Nephron (organoid): ENCODE data around the gene DPP10.
A peak's percentile ranks its signal among the peaks of the same experiment; 100 is the strongest.

ENCODE experiments used
- H3K27ac Mint-ChIP-seq, 3 experiments: 2 replicates each; pipeline ENCODE4 v1.8.0; 2020; ENCODE audit warnings: mixed read lengths in 3 of 3, mild to moderate bottlenecking in 2 of 3, moderate library complexity in 1 of 3
- H3K27me3 Mint-ChIP-seq: 2 replicates; pipeline ENCODE4 v1.8.0; 2021; ENCODE audit warnings: low read depth, mild to moderate bottlenecking, moderate library complexity, mixed read lengths
- H3K36me3 Mint-ChIP-seq: 2 replicates; pipeline ENCODE4 v1.8.0; 2020; ENCODE audit warnings: low read depth, mixed read lengths
- H3K4me1 Mint-ChIP-seq: 2 replicates; pipeline ENCODE4 v1.8.0; 2020; ENCODE audit warnings: mixed read lengths
- H3K4me3 Mint-ChIP-seq, 3 experiments: 2 replicates each; pipeline ENCODE4 v1.8.0; 2020; ENCODE audit warnings: mild to moderate bottlenecking in 3 of 3, mixed read lengths in 3 of 3, moderate library complexity in 2 of 3
- H3K9me3 Mint-ChIP-seq: 2 replicates; pipeline ENCODE4 v1.8.0; 2020; ENCODE audit warnings: mixed read lengths
- TF ChIP-seq, protein P1 (sequence below), 3 experiments: fragments of 200-600 bp; sonication (generic); IDR thresholded peaks; one replicate each; pipeline ENCODE4 v1.5.0; 2021; ENCODE audit warnings: antibody characterized with exemption in 3 of 3; ENCODE audit not compliant: unreplicated experiment in 3 of 3

Gene DPP10

DNA sequence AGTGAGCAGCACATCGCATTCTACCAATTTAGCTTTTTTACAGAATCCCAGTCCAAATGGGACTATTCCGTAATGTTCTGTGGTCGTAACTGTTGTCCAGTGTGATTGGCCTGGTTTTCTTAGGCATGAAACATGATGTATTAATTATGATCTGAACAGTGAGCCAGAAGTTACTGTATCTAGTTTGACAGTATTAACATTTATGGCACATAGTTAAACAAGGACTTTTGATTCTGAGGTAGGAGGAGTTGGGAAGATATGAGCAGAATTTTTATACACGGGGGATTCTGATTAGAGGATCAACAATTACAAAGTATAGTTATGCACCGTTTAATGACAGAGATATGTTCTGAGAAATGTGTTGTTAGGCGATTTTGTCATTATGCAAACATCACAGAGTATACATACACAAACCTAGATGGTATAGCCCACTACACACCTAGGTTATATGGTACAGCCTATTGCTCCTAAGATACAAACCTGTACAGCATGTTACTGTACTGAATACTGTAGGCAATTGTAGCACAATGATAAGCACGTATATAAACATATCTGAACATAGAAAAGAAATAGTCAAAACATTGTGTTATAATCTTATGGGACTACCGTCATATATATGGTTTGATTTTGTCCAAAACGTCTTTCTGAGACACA lies 85.0 kb downstream of the DPP10 start:
- TF ChIP-seq, protein P1, sequence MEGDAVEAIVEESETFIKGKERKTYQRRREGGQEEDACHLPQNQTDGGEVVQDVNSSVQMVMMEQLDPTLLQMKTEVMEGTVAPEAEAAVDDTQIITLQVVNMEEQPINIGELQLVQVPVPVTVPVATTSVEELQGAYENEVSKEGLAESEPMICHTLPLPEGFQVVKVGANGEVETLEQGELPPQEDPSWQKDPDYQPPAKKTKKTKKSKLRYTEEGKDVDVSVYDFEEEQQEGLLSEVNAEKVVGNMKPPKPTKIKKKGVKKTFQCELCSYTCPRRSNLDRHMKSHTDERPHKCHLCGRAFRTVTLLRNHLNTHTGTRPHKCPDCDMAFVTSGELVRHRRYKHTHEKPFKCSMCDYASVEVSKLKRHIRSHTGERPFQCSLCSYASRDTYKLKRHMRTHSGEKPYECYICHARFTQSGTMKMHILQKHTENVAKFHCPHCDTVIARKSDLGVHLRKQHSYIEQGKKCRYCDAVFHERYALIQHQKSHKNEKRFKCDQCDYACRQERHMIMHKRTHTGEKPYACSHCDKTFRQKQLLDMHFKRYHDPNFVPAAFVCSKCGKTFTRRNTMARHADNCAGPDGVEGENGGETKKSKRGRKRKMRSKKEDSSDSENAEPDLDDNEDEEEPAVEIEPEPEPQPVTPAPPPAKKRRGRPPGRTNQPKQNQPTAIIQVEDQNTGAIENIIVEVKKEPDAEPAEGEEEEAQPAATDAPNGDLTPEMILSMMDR (IDR thresholded peaks at IDR 0.05; ENCODE audit: unreplicated experiment in 3 of 3), result no peak
- no peaks in the 10 kb centered on the region for H3K4me1 Mint-ChIP-seq
- no peak overlapping the region for H3K27ac Mint-ChIP-seq
- H3K27me3 Mint-ChIP-seq, result no peaks in the 10 kb centered on the region
- H3K36me3 Mint-ChIP-seq, result no peaks in the 10 kb centered on the region
- H3K4me3 Mint-ChIP-seq, result no peak overlapping the region
- H3K9me3 Mint-ChIP-seq, result no peaks in the 10 kb centered on the region

DNA sequence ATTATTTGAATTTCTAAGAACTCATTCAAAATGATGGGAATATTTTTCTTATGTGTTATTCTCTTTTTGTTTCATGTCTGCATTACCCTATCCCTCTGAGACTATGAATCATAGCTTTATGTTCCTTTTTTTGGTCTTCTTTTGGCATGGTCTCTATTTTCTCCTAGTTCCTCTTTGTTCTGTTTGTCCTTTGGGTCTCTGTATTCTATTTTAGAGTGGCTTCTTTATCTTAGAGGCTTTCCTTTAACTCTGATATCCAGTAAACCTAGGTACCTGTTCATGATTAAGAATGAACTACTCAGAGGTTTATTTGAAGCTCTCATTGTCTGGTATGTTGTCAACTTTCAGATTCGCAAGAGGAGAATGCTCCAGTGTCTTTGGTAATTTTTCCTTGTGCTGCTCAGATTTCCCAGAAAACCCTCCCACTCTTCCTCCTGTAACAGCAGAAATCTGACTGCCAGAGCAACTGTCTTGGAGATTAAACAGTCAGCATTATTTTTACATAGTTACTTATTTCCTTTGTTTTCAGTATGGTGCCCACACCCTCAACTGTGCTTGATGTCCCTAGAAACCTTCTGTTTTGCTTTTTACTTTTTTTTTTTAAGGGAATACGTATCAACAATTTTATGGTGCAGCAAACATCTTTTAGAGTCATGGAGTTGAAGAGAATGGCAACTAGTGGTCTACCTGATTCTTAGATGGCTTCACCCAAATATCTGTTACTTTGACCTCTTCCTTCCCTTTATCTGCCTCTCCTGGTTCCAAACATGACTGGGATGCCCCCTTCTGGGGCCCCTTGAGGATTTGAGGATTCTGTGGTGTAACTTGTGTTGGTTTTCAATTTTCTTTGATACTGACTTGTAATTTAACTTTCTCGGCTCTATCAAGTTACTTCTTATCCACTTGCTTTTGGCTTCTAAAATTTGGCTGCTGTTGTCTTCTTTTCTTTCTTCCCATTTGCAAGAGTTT lies 92.0 kb downstream of the DPP10 start:
- H3K4me3 Mint-ChIP-seq, result peak overlapping the region in 1 of 3 experiments; percentile 6
- H3K27me3 Mint-ChIP-seq, result peaks cover 6% of the 10 kb centered on the region
- peaks cover 24% of the 10 kb centered on the region for H3K4me1 Mint-ChIP-seq
- H3K36me3 Mint-ChIP-seq, result no peaks in the 10 kb centered on the region
- no peaks in the 10 kb centered on the region for H3K9me3 Mint-ChIP-seq
- TF ChIP-seq, protein P1 (IDR thresholded peaks at IDR 0.05; ENCODE audit: unreplicated experiment in 3 of 3), result no peak
- peak overlapping the region; percentile 25 to 71 (median 58) for H3K27ac Mint-ChIP-seq

DNA sequence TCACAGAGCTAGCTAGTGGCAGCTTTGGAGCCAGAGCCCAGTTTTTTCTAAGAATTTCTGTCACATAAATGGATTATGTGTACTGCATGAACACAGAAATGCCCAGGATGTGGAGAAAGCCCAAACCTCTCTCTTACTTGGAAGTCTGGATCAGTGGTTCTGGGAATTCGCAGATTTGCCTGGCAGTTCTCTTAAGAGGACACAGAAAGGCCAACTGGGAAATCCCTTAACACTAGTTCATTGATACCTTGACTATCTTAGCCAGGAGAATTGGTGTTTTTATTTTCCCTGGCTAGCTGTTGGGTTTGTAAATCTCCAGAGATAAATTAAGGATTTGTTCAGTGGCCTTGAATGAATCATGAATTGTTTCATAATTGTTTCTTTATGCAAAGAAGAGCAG lies 95.3 kb downstream of the DPP10 start:
- Mint-ChIP-seq H3K4me1 (peaks cover 27% of the 10 kb centered on the region), H3K27ac (no peak overlapping the region), H3K4me3 (no peak overlapping the region), H3K36me3 (no peaks in the 10 kb centered on the region), H3K27me3 (peaks cover 6% of the 10 kb centered on the region), H3K9me3 (no peaks in the 10 kb centered on the region)
- TF ChIP-seq, protein P1 (IDR thresholded peaks at IDR 0.05; ENCODE audit: unreplicated experiment in 3 of 3), result no peak

DNA sequence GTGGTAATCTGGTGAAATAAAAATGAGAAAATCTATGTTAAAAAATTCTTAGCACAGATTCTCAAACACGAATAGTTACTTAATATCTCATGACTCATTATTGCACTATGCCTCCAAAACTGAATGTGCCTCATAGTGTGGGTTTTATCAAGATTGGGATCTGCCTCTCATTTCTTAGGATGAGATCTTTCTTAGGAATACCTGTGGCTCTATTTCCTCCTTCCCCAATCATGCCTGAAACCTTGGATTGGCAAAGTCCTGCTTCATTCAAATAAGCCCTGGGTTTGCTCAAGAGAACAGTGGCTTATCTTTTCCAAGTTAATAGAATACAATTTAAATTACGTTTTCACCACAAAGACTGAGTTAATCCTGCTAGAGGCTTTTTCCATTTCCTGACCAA lies 100.3 kb downstream of the DPP10 start:
- Mint-ChIP-seq H3K4me1 (peaks cover 17% of the 10 kb centered on the region), H3K36me3 (no peaks in the 10 kb centered on the region), H3K9me3 (no peaks in the 10 kb centered on the region), H3K27ac (peak overlapping the region in 1 of 3 experiments; percentile 85), H3K4me3 (no peak overlapping the region), H3K27me3 (peaks cover under 1% of the 10 kb centered on the region)
- TF ChIP-seq, protein P1 (IDR thresholded peaks at IDR 0.05; ENCODE audit: unreplicated experiment in 3 of 3), result no peak

DNA sequence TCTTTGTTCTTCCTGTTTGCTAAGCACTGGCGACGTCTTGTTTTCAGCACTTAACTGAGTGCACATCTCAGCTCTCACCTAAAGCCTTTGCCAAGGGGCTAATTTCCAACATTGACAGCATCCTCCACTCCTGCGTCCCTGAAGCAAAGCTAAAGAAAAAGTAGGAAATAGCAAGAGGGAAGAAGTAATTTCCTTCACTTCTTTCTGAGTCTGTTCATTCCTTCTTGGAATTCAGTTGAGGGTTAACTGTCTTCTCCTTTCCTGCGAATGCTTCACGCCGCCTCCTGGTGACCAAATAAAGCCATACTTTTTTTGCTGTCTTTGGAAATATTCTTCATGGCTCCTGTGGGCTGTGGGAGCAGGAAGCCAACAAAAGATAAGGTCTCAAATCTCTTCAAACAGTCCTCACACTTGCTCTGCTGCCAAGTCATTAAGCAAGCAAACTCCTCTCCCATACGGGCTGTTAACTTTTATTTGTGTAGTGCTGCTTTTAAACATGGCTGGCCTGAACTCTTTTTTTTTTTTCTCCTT lies 100.9 kb downstream of the DPP10 start:
- H3K9me3 Mint-ChIP-seq, result no peaks in the 10 kb centered on the region
- H3K27me3 Mint-ChIP-seq, result peaks cover 5% of the 10 kb centered on the region
- TF ChIP-seq, protein P1 (IDR thresholded peaks at IDR 0.05; ENCODE audit: unreplicated experiment in 3 of 3), result peak; percentile 31 to 41 (median 36)

More for the DNA sequence above, 100.9 kb downstream of the DPP10 start:
- Mint-ChIP-seq H3K4me1 (peaks cover 17% of the 10 kb centered on the region), H3K36me3 (no peaks in the 10 kb centered on the region), H3K27ac (peak overlapping the region; percentile 67 to 85 (median 84)), H3K4me3 (peak overlapping the region in 2 of 3 experiments; percentile 19 to 23)
